Measurements from ENCODE around the gene FMOD.
A peak's percentile ranks its signal among the peaks of the same experiment; 100 is the strongest.

FMOD gene

GRCh38 chr1:203360547-203361185 is 9.7 kb upstream of the FMOD start:
- DNase-seq (ENCODE audit: low read depth) = no peak

GRCh38 chr1:203359010-203359571 is 8.2 kb upstream of the FMOD start:
- DNase-seq (ENCODE audit: low read depth) = peak; percentile 64

- peak; percentile 53 for DNase-seq (ENCODE audit: low read depth)
These were observed 3.3 kb upstream of the FMOD start for GRCh38 chr1:203354246-203354645.

- no peak for DNase-seq (ENCODE audit: low read depth)
These were observed 2.6 kb upstream of the FMOD start for GRCh38 chr1:203353486-203353885.

DNA sequence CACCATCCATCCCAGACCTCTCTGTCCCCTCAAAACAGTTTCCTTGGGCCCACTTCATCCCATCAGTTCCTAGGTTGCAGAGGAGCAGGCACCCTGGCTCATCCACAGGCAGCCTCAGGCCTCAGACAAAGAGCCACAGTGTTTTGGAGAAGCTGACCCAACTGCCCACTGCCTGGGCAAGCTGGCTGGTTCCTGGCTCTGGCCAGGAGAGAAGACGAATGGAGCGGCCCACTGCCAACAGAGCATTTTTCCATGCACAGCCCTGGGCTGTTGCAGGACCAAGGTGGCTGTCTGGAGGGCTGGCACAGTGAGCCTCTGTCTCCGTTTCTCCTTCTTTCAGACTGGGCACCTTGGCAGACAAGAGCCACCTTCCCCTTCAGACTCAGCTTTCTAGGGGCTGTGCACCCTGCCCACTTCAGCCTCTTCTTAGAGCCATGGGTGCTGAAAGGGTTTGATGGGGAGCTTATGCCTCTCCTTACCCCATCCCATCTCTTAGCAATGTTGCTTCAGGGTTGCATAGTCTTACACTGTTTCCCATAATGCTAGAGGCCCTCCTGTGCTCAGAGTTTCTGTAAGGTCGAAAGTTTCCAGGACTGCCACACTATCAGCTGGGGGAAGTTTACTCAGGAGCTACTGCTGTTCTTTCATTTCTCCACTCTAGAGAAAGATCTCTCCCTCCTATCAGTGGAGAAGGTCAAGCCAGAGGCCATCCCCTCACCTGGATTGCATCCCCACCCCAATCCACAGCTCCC is 973 bp downstream of the FMOD start:
- DNase-seq (ENCODE audit: low read depth) = no peak

- no peak for DNase-seq (ENCODE audit: low read depth)
These were observed 1.8 kb downstream of the FMOD start for GRCh38 chr1:203349166-203349565.

DNA sequence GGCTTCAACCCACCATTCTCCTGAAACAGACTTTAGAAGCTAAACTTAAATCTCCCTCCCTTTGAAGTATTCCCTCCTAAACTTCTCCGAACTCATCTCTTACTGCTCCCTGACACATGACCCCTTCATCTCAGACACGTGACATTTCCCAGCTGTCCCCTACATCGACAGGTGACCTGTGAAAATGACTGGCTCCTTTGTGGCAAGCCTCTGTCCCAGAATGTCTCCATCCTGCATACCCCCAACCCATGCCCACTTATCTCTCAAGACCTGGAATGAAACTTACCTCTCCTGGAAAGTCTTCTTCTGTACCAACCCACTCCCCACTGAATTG is 4.2 kb downstream of the FMOD start:
- DNase-seq (ENCODE audit: low read depth) = no peak

GRCh38 chr1:203346060-203346768 is 4.7 kb downstream of the FMOD start:
- DNase-seq (ENCODE audit: low read depth) = peak; percentile 6

DNA sequence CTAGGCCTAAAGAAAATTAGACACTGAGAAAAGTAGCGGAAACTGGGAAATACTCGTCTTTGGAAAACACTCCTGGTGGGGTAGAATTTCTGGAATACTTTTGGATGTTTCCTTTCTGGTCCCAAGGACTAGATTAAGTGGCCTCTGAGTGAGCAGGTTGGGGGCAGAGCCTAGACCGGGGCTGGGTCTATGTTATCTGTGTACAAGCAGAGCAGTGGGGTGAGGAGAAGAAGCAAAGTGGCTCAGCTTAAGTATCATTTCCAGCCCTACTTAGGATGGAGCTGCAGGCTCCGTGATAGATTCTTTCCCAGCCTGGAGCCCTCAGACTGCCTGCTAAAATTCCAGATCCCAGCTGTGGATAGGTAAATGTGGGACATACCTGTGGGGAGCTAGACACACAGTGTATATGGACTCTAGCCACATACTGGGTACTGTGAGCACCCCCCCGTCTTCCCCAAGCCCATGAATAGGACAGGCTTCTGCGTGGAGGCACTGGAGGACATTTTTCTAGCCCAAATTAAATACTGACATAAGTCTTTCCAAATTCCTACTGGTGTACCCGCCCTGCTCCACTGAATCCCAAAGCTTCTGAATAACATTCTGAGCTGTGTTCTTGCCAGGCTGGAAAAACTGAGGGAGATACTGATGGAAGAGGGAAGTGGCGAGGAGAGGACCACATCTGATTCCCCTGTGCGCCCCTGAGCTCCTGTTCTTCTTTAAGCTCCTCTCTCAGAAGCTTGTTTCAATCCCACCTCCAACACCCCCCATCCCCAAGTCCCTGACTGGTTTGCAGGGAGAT is 6.8 kb downstream of the FMOD start:
- DNase-seq (ENCODE audit: low read depth) = no peak

GRCh38 chr1:203342192-203342940 is 8.6 kb downstream of the FMOD start:
- no peak for DNase-seq (ENCODE audit: low read depth)

DNA sequence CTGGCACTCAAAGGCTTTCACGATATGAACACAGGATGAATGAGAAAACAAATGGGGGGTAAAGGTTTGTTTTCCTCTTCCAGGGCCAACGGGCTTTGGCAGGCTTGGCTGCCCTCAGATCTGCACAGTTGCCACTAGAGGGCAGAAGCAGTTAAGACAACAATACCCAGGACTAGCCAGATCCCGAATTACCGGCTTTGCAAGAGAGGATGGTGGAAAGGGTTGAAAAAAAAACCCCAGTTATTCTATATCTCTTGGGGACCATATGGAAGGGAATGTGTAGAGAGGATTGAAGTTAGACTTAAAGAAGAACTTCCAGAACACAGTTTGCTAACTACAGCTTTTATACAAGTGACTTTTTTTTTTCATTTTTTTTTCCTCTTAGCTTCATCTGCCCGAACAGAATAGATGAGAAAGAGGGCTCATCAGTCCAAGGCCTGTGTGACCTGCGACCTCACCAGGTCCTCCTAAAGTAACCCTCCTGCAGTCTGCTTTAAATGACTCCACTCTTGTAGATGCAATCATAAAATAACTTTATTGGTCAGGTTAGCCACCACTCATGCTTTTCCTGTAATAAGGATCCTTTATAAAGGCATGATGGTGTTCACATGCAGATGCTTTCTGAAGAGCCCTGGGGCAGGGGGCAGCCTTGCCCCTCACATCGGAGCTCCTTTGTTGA is 10.7 kb downstream of the FMOD start:
- DNase-seq (ENCODE audit: low read depth) = peak; percentile 72

DNA sequence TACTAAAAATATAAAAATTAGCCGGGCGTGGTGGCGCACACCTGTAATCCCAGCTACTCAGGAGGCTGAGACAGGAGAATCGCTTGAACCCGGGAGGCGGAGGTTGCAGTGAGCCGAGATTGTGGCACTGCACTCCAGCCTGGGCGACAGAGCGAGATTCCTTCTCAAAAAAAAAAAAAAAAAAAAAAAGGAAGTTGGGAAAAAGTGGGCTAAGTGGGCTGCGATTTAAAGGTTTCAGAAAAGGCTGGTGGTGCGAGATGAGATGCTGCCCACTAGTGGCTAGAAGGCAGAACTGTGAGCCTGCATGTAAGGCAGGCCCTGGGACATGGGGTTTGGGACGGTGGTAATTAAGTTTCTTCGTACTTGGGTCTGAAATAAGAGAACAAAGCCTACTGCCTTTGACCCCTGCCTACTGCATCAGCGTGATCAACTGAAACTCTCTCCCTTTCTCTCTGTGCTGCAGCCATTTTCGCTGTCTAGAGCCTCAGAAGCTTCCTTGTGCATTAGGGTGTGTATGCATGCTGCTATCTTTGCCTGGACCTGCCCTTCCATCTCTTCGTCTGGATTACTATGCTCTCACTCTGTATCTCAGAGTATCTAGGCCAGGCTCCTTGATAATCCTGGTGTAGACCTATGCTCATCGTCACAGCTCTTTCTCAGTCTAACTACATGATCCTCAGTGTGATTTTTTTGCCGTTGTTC is 12.4 kb downstream of the FMOD start:
- DNase-seq (ENCODE audit: low read depth) = peak; percentile 40

- DNase-seq (ENCODE audit: low read depth) = no peak
These were observed 14.8 kb downstream of the FMOD start for GRCh38 chr1:203336097-203336496.

DNA sequence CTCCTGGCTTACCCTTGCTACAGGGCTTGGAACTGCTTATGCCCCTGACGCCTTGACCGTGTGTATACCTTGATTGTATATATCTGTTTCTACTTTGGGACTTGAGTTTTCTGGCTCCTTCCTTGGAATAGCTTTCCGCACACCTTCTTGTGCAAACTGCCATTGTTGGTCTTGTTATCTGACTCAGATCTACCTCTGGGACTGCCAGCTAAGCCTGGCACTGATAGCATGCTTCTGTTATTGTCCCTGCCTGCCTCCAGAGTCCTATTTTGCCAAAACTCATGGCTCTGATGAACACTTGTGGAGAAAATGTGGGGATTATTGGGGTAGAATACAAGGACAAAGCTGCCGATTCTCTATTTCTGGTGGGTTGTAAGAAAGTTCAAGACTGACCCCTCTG is 15.4 kb downstream of the FMOD start:
- no peak for DNase-seq (ENCODE audit: low read depth)

- no peak for DNase-seq (ENCODE audit: low read depth)
These were observed 19.7 kb downstream of the FMOD start for GRCh38 chr1:203331224-203331623.

GRCh38 chr1:203328714-203329122 is 22.2 kb downstream of the FMOD start:
- no peak for DNase-seq (ENCODE audit: low read depth)

DNA sequence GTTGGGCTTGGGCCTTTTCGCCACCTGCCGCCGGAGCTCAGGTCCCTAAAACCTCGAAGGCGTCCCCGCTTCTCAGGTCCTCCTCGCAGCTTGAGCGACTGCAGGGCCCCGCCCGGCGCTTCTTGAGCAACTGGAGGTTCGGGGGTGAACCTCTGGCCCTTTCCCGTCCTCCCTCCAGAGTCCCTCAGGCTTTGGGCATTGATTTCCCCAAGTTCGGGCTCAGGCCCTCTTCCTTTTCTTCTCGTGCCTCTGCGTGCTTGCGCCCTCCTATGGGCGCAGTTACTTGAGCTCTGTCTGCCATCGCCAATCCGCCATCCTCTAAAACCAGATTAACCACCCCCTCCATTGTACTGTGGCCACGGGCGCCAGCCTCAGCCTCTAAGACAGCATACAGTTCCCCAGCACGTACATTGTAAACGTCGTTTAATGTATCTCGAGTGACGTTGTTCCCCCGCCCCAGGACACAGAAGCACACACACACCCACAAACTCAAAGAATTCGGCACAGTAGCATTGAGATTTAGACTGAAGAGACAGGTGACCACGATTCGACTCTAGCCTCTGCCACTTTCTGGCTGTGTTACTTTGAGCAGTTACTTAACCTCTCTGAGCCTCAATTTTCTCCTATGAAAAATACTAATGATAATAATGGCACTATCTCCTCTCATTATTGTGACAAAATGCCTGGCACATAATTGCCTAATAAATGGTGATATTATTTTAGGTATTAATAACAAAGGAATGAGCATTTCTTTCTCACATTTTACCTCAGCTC is 23.1 kb downstream of the FMOD start:
- peak; percentile 21 for DNase-seq (ENCODE audit: low read depth)

DNA sequence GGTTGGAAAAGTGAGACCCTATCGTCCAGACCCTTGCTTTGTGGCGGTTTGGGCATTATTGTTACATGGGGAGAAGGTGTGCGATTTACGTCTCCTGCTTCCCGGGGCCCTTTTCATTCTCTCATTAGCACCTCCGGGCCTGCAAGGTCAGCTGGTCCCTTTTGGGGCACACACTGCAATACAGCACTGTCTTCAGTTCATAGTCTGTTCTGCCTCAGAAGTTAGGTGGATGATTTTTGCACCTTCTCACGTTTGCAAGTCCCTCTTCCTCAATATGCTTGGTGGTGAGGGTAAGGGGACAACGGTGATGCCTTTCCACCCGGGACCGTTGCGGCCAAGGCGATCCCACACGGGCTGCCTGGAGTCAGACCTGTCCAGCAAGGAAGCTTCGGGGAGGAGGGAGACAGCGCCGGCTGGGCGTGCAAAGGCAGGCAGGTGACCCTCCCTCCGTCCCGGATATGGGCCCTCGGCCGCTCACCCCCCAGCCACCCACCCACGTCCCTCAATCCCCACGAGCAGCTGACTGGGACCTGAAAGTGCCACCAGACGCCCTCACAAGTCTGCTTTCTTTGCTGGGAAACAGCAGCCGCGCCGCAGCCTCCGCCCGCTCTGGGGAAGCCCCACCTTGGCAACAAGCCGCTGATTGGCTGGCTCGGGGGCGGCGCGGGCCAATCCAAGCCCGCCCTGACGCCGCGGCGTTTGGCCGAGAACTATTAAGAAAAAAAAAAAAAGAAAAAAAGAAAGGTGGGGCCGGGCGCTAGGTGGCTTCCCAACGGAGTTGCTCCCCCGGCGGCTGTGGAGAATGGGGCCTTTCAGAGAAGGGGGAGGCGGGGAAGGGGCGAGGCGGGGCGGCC is 23.9 kb downstream of the FMOD start:
- DNase-seq (ENCODE audit: low read depth) = peak; percentile 75
